DOHH2 (cell line): ENCODE data around the gene ZBTB45.

ENCODE experiments used
- H3F3A ChIP-seq: fragments of 200-600 bp; sonication (generic), shearing (Covaris generic); 2 replicates; pipeline ENCODE4 v1.6.0; 2016; ENCODE audit warnings: antibody characterized with exemption, mild to moderate bottlenecking; ENCODE audit not compliant: control insufficient read depth, insufficient read depth
- H3K27ac ChIP-seq: fragments of 200-600 bp; sonication (generic); 2 replicates; pipeline ENCODE4 v1.5.1; 2014; ENCODE audit warnings: low read depth, mild to moderate bottlenecking, low read length, moderate library complexity
- H3K27me3 ChIP-seq: fragments of 200-600 bp; sonication (generic); 2 replicates; pipeline ENCODE4 v1.6.1; 2014; ENCODE audit warnings: mild to moderate bottlenecking, low read length, mixed read lengths; ENCODE audit not compliant: control insufficient read depth
- H3K36me3 ChIP-seq: fragments of 200-600 bp; sonication (generic); 2 replicates; pipeline ENCODE4 v1.6.1; 2014; ENCODE audit warnings: mild to moderate bottlenecking, low read length, moderate library complexity, mixed read lengths; ENCODE audit not compliant: control insufficient read depth
- H3K4me1 ChIP-seq: fragments of 200-600 bp; sonication (generic); 2 replicates; pipeline ENCODE4 v1.6.1; 2014; ENCODE audit warnings: mild to moderate bottlenecking, low read length, mixed read lengths; ENCODE audit not compliant: control insufficient read depth
- H3K4me2 ChIP-seq: fragments of 200-600 bp; sonication (generic); 2 replicates; pipeline ENCODE4 v1.6.0; 2014; ENCODE audit warnings: mild to moderate bottlenecking, low read length, moderate library complexity
- H3K4me3 ChIP-seq: fragments of 200-600 bp; sonication (generic); 2 replicates; pipeline ENCODE4 v1.5.1; 2014; ENCODE audit warnings: mild to moderate bottlenecking, low read length, mixed read lengths
- H3K79me2 ChIP-seq: fragments of 200-600 bp; sonication (generic); 2 replicates; pipeline ENCODE4 v1.6.1; 2014; ENCODE audit warnings: mild to moderate bottlenecking, low read length, mixed read lengths; ENCODE audit not compliant: control insufficient read depth
- H3K9me2 ChIP-seq: fragments of 200-600 bp; sonication (generic); replicated peaks from 2 replicates; pipeline ENCODE4 v1.6.1; 2014; ENCODE audit warnings: mild to moderate bottlenecking, low read length, mixed read lengths; ENCODE audit not compliant: control insufficient read depth
- H3K9me3 ChIP-seq: fragments of 200-600 bp; sonication (generic); 2 replicates; pipeline ENCODE4 v1.6.1; 2014; ENCODE audit warnings: antibody characterized with exemption, low read length, mixed read lengths; ENCODE audit not compliant: control insufficient read depth, insufficient read depth
- H4K20me1 ChIP-seq: fragments of 200-600 bp; sonication (generic); 2 replicates; pipeline ENCODE4 v1.6.0; 2014; ENCODE audit warnings: low read depth, mild to moderate bottlenecking, antibody characterized with exemption, low read length, moderate library complexity; ENCODE audit not compliant: control insufficient read depth, insufficient read depth
- CTCF ChIP-seq: fragments of 200-600 bp; sonication (generic); IDR thresholded peaks from one replicate; pipeline ENCODE4 v1.5.1; 2014; ENCODE audit warnings: antibody characterized with exemption, mild to moderate bottlenecking, low read depth, low read length; ENCODE audit not compliant: poor library complexity, severe bottlenecking
- EZH2phosphoT487 ChIP-seq: fragments of 200-600 bp; sonication (generic); IDR thresholded peaks from 2 replicates; pipeline ENCODE4 v1.6.1; 2017; ENCODE audit warnings: borderline replicate concordance, mild to moderate bottlenecking, antibody characterized with exemption, low read length, moderate library complexity, mixed read lengths

Gene ZBTB45

GRCh38 chr19:58468216-58468839 lies 51.3 kb downstream of the ZBTB45 start:
- Histone ChIP-seq H3K4me3 (peak overlapping the region; percentile 91), H3F3A (peaks cover 11% of the 10 kb centered on the region), H3K79me2 (peaks cover 27% of the 10 kb centered on the region), H3K36me3 (peaks cover 33% of the 10 kb centered on the region), H3K4me2 (peak overlapping the region; percentile 72), H3K9me2 (no peaks in the 10 kb centered on the region), H4K20me1 (peaks cover 8% of the 10 kb centered on the region; the same call in 1 of the 2 replicates), H3K27ac (no peak overlapping the region), H3K9me3 (no peaks in the 10 kb centered on the region), H3K27me3 (peaks cover 3% of the 10 kb centered on the region; the same call in 1 of the 2 replicates), H3K4me1 (peaks cover 20% of the 10 kb centered on the region)
- TF ChIP-seq CTCF (no peak), EZH2phosphoT487 (no peak)

DNA sequence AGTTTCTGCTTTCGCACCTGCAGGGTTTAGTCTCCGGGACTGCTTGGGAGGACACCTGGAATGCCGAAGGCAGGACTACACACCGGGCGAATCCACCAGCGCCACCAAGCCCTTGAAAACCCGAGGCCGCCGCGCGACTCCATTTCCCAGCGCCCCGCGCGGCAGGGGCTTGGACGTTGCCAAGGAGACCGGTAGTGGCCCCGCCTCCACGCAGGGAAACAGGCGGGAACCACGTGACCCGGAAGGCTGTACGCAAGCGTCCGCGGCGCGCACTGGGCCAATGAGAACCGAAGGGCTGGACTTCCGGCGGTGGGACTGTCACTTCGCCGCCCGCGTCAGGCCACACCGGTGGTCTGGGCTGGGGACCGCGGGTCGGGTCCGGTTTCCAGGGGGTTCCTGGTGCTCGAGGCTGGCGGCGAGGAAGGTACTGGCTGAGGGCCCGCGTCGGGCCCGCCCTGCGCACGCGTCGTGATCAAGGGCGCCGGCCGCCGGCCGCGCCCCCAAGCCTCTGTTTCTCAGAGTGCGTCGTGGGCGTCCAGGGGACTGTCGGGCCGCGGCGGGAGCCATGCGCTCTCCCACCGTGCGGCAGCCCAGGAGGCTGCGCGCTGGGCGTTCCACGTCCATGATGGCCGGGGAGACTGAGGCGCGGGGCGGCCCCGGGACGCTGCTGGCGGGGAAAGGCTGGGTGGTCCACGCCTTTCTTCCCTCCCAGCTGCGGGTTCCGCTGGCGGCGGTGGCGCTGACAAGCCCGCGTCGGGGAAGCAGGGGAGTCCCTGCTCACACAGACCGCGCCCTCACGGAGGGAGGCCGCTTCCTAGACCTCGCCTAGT lies 52.6 kb downstream of the ZBTB45 start, which contains the start of gene ZNF324:
ZNF324 (plus strand) TSS at position 321 of the 830 bp plus-strand sequence. CDS start 2,106 bp downstream, outside the sequence.
- H3K4me3 ChIP-seq = peak within 1 kb of the TSS; percentile 91
- no peak for TF ChIP-seq EZH2phosphoT487
- peak; percentile 24 for TF ChIP-seq CTCF
- peak within 1 kb of the TSS; percentile 72 for H3K4me2 ChIP-seq
- H3K27me3 ChIP-seq = peaks cover 3% of the 10 kb centered on the region; the same call in 1 of the 2 replicates
- H3K79me2 ChIP-seq = peaks cover 27% of the 10 kb centered on the region
- H3K4me1 ChIP-seq = peaks cover 20% of the 10 kb centered on the region
- H3F3A ChIP-seq = peaks cover 11% of the 10 kb centered on the region
- no peaks in the 10 kb centered on the region for H3K9me2 ChIP-seq
- peaks cover 20% of the 10 kb centered on the region for H3K36me3 ChIP-seq
- H3K27ac ChIP-seq = 0 out of 2 replicates have a peak within 1 kb of the TSS, but pooled peaks have one; percentile 23
- H4K20me1 ChIP-seq = peaks cover 8% of the 10 kb centered on the region; the same call in 1 of the 2 replicates
- H3K9me3 ChIP-seq = no peaks in the 10 kb centered on the region

GRCh38 chr19:58466089-58466759 lies 53.4 kb downstream of the ZBTB45 start:
- TF ChIP-seq EZH2phosphoT487 (no peak), CTCF (no peak)
- Histone ChIP-seq H3K4me1 (peaks cover 20% of the 10 kb centered on the region), H3K27me3 (peaks cover 3% of the 10 kb centered on the region; the same call in 1 of the 2 replicates), H4K20me1 (peaks cover 8% of the 10 kb centered on the region; the same call in 1 of the 2 replicates), H3K27ac (no peak overlapping the region), H3F3A (peaks cover 11% of the 10 kb centered on the region), H3K36me3 (peaks cover 16% of the 10 kb centered on the region), H3K9me3 (no peaks in the 10 kb centered on the region), H3K4me3 (peak overlapping the region; percentile 91), H3K79me2 (peaks cover 27% of the 10 kb centered on the region), H3K4me2 (peak overlapping the region; percentile 72), H3K9me2 (no peaks in the 10 kb centered on the region)
